Adrenal gland (tissue), 12 donors: ENCODE measurements around the gene SECISBP2. TPM values are rescaled to one million over a fixed set of nuclear protein-coding genes. Genes with fewer than 3 reads are reported as not detected.

ENCODE experiments used
- DNase-seq, 7 donors: peaks; one replicate each; pipeline ENCODE4 v3.0.0-alpha.2; 2019 to 2020
- H3K27ac ChIP-seq, 5 donors: fragments of 200-600 bp; sonication (generic) in 4 of 5; 1 replicate in 3 of 5; 2 replicates in 2 of 5; pipeline versions ENCODE4 v1.5.1 to v1.8.0; 2016 to 2020; ENCODE audit warnings: mild to moderate bottlenecking in 1 of 5
- H3K27me3 ChIP-seq: fragments of 200-600 bp; 2 replicates; pipeline ENCODE4 v1.8.0; 2021
- H3K36me3 ChIP-seq, 2 donors: fragments of 200-600 bp; replicated peaks in 1 of 2; 1 replicate in 1 of 2; 2 replicates in 1 of 2; pipeline versions ENCODE4 v1.5.1 to v1.8.0; 2018 to 2022
- H3K4me1 ChIP-seq, 2 donors: fragments of 200-600 bp; replicated peaks in 1 of 2; 1 replicate in 1 of 2; 2 replicates in 1 of 2; pipeline versions ENCODE4 v1.5.1 to v1.8.0; 2018 to 2021
- H3K4me3 ChIP-seq, 4 donors: fragments of 200-600 bp; sonication (generic) in 3 of 4; one replicate each; pipeline ENCODE4 v1.5.1; 2016 to 2018
- H3K9me3 ChIP-seq, 3 donors: fragments of 200-600 bp; sonication (generic) in 1 of 3; replicated peaks in 1 of 3; 1 replicate in 2 of 3; 2 replicates in 1 of 3; pipeline versions ENCODE4 v1.5.1 to v1.8.0; 2016 to 2021
- CTCF ChIP-seq, 6 experiments: fragments of 450-650 bp in 4 of 6; fragments of 200-600 bp in 2 of 6; sonication (generic) in 1 of 6; IDR thresholded peaks; 1 replicate in 5 of 6; 2 replicates in 1 of 6; pipeline versions ENCODE4 v1.5.1 to v1.8.0; 2016 to 2021; ENCODE audit warnings: antibody characterized with exemption in 6 of 6, mild to moderate bottlenecking in 2 of 6, moderate library complexity in 1 of 6
- POLR2A ChIP-seq, 2 donors: fragments of 450-650 bp; IDR thresholded peaks; one replicate each; pipeline ENCODE4 v1.6.1; 2017; ENCODE audit warnings: antibody characterized with exemption in 2 of 2, mild to moderate bottlenecking in 2 of 2, moderate library complexity in 1 of 2
- WGBS, 4 donors: extraction: QIAGEN DNeasy Blood & Tissue Kit in 2 of 4; methylation state at CpG; one replicate each; pipeline versions ENCODE4 v1.1.5 to v1.1.7; 2013 to 2017; 5-methylcytosine and 5-hydroxymethylcytosine counted together
- intact Hi-C, 2 donors: fragments of 100-400 bp; cut with DNase I; formaldehyde crosslinking; loops; one replicate each; pipeline versions ENCODE4 v1.14.1 to v1.15.0; 2022 to 2023
- polyA plus RNA-seq, 3 donors: library from polyadenylated mRNA; stranded (reverse); fragments of 200-250 nt in 2 of 3; fragments of 350-450 nt in 1 of 3; fragmentation: Illumina TruSeq in 1 of 3; extraction: RNeasy Lipid Tissue Mini Kit (QIAGEN cat#74804) in 1 of 3; gene quantifications; one replicate each; pipeline ENCODE4 v1.2.3, GENCODE V29; 2013 to 2014
- total RNA-seq, 9 donors: library from RNA; depleted of rRNA in 4 of 9; stranded (reverse); fragments of >200 nt in 4 of 9; fragments of 120-200 nt in 1 of 9; fragmentation: NEBNext Ultra II Directional in 1 of 9; extraction: Animal tissue kit (Norgen Biotek cat#: 25700) in 1 of 9; gene quantifications; one replicate each; pipeline versions ENCODE4 v1.1.0 to v1.2.4, GENCODE V29; 2013 to 2023
- donor health status: healthy with polysubstance abuse.
- donor health status: Bipolar disorder and iron deficiency.
- donor health status: DM: yes; HTN: yes; CAD: no.
- donor health status: DM: no; HTN: no; CAD: no.
- donor health status: DM: no; HTN: no; CAD: no.
- donor health status: DM: yes; HTN: yes; CAD: no.

Gene SECISBP2
- total and polyA plus RNA-seq, 12 donors = 31.7 to 76.1 (median 46.8) TPM

- Histone ChIP-seq H3K4me1 (peaks cover 8 to 32% of the 10 kb centered on the region in 2 donors), H3K4me3 (peak within 1 kb of the TSS; percentile 69 to 87 (median 79)), H3K27ac (peak within 1 kb of the TSS; percentile 98 to 100 (median 99)), H3K27me3 (no peaks in the 10 kb centered on the region), H3K36me3 (peaks cover 0 to 3% of the 10 kb centered on the region in 2 donors), H3K9me3 (no peaks in the 10 kb centered on the region)
- TF ChIP-seq POLR2A (IDR thresholded peaks at IDR 0.05) (peak; percentile 97 to 99), CTCF (IDR thresholded peaks at IDR 0.05) (peak in 1 of 6 experiments; percentile 18)
- DNase-seq = peak; percentile 100
- intact Hi-C loops = no loop called here
- WGBS, 4 donors = 0 to 2% (median 1%) methylated on average over 27 to 86 of the region's 86 CpGs
Observed at GRCh38 chr9:89310475-89311345, 7.6 kb upstream of the SECISBP2 start, which contains the start of gene CKS2. TSS of gene CKS2 (plus strand) at chr9:89311195. CDS start at chr9:89311293, 98 bp downstream.

DNA sequence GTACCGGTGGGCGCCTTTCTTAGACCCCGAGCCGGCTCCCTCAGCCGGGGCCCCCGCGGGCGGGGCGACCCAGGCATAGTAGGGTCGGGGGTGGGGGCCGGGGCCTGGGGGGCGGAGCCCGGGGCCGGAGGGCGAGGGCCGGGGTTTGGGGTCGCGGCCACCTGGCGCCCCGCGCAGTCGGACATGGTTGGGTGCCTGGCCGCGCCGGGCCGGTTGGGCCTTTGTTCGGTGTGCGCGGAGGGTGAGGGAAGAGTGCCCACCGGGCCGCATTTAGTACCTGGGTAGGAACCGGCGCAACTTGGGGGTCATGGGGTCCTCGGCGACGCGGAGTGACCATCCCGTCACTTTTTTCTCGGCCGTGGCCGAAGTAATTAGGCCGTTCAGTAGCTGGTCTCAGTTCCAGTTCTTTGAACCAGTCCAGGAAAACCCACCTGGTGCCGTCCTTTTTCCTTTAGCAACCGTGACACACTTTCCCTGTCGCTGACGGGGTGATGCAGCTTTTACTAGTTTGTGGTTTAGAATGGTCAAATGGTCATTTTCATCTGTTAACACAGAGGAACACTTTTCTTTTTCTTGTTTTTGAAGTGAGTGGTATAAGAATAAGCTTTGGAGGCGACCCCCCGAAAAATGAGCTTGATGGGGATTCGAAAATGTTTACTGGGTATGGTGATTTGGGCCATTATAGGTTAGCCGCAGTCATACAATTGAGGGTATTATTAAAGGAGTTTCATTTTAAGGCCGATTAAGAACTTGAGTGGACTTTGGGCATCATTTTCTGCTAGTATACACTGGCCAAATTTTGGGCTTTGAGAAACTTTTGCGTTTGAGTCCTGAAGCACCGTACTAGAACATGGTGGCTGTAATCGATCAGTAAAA is 6.7 kb upstream of the SECISBP2 start:
- H3K4me3 ChIP-seq = peak overlapping the region in 3 of 4 donors; percentile 43 to 84 (median 69)
- peaks cover 0 to 5% of the 10 kb centered on the region in 2 donors for H3K36me3 ChIP-seq
- intact Hi-C loops = no loop called here
- H3K4me1 ChIP-seq = peaks cover 8 to 32% of the 10 kb centered on the region in 2 donors
- peak; percentile 24 to 65 (median 41) for DNase-seq
- H3K9me3 ChIP-seq = no peaks in the 10 kb centered on the region
- TF ChIP-seq POLR2A (IDR thresholded peaks at IDR 0.05) = no peak
- TF ChIP-seq CTCF (IDR thresholded peaks at IDR 0.05) = no peak
- 0 to 1% (median 0%) methylated on average over 30 to 54 of the region's 54 CpGs for WGBS, 4 donors
- no peaks in the 10 kb centered on the region for H3K27me3 ChIP-seq
- H3K27ac ChIP-seq = peak overlapping the region in 4 of 5 donors; percentile 32 to 90 (median 84)

DNA sequence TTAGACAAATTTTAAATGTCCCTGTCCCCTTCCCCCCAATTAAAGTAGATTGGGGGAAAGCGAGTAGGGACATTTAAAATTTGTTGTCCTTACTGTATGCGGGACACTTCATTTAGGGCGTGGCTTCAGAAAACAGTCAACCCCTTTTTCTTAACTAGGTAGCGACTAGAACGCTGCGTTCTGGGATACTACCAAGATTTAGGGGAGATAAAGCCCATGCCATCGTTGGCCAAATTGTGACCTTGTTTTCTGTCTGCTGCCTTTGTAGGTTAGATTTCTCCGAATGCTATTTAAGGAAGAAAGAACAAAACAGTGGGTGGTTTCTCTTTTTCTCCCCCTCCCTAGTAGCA is 6.1 kb upstream of the SECISBP2 start:
- Histone ChIP-seq H3K27me3 (no peaks in the 10 kb centered on the region), H3K4me3 (peak overlapping the region in 2 of 4 donors; percentile 69 to 84), H3K27ac (peak overlapping the region in 4 of 5 donors; percentile 32 to 90 (median 84)), H3K9me3 (no peaks in the 10 kb centered on the region), H3K4me1 (peaks cover 8 to 32% of the 10 kb centered on the region in 2 donors), H3K36me3 (peaks cover 0 to 5% of the 10 kb centered on the region in 2 donors)
- DNase-seq = peak in 5 of 7 donors; percentile 28 to 56 (median 42)
- TF ChIP-seq CTCF (IDR thresholded peaks at IDR 0.05) (no peak), POLR2A (IDR thresholded peaks at IDR 0.05) (peak in 1 of 2 donors; percentile 49)
- intact Hi-C loops = no loop called here
- WGBS, 4 donors = 0 to 2% (median 1%) methylated on average over 8 of the region's 8 CpGs

DNA sequence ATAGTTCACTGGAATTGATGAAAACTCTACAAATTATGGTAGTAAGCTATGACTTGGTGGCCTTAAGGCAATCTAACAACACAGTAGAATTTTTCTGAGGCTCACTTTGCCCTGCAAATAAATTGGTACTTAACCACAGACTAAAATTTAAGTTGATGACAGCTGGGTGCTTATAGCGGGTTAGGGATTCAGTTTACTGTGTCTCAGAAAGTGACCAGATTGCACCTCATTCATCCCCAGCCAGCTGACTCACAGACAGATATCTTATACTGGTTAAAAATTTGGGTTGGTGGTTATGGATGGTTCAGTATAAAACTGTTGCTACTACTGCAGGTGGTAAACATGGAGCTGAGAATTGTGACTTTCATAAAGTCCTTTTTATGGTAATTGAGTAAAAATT is 4.5 kb upstream of the SECISBP2 start:
- peaks cover 0 to 5% of the 10 kb centered on the region in 2 donors for H3K36me3 ChIP-seq
- no peak overlapping the region for H3K27ac ChIP-seq
- H3K4me1 ChIP-seq = peaks cover 14 to 37% of the 10 kb centered on the region in 2 donors
- WGBS, 4 donors = 78 to 89% (median 83%) methylated on average over 1 of the region's 1 CpG
- no peaks in the 10 kb centered on the region for H3K9me3 ChIP-seq
- DNase-seq = no peak
- TF ChIP-seq POLR2A (IDR thresholded peaks at IDR 0.05) = no peak
- TF ChIP-seq CTCF (IDR thresholded peaks at IDR 0.05) = no peak
- intact Hi-C loops = no loop called here
- H3K27me3 ChIP-seq = no peaks in the 10 kb centered on the region
- no peak overlapping the region for H3K4me3 ChIP-seq
